HL-60 (cell line): ENCODE data around the gene NAV2.

Experiments
- CTCF ChIP-seq: IDR thresholded peaks from one replicate; pipeline ENCODE4 v1.5.1; 2011; ENCODE audit warnings: low read length, control low read depth, inconsistent platforms; ENCODE audit not compliant: insufficient read depth
- POLR2AphosphoS5 ChIP-seq: IDR thresholded peaks from 2 replicates; pipeline ENCODE4 v1.6.1; 2012; ENCODE audit warnings: low read depth

DNA sequence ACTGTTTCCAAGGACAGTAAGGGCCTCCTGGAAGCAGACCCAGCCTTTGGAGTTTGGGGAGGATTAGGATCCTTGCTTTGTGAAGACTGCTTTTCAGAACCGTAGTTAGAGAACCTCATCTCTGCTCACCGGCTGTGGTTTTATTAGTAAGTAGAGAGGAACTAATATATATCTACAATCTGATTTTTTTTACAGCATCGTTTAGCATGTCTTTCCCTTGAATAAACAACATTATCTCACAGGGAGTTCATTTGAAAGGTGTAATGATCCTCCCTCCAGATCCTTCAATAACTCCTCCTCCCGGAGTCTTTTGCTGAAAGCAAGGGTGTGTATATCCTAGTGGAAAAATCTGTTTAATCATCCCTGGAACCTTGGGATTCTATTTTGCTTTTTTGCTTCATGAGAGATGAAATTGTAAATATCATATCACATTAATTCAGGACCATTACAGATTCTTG lies 314.9 kb downstream of the NAV2 start:
- no peak for TF ChIP-seq POLR2AphosphoS5
- TF ChIP-seq CTCF = no peak
